IMR-90 (cell line): ENCODE data around the gene SLC2A6. TPM values are rescaled to one million over a fixed set of nuclear protein-coding genes. Genes with fewer than 3 reads are reported as not detected.

ENCODE experiments used
- ATAC-seq: fragments of 200-7000 bp; cut with Tn5 transposase; 2 replicates; pipeline ENCODE4 v1.9.1; 2020; ENCODE audit warnings: low read depth, mild to moderate bottlenecking, moderate library complexity
- Bru-seq: library from RNA; stranded (reverse); fragments of 400-500 nt; gene quantifications from one replicate; lab custom pipeline; 2021; lab: Mats Ljungman, UMichigan
- BruChase-seq, 2 experiments: library from RNA; stranded (reverse); fragments of 400-500 nt; gene quantifications; one replicate each; lab custom pipeline; 2021; lab: Mats Ljungman, UMichigan
- BruUV-seq: library from RNA; stranded (reverse); fragments of 400-500 nt; replicated peaks from 2 replicates; lab custom pipeline; 2021; lab: Mats Ljungman, UMichigan
- CTCF ChIA-PET: fragments of 300-600 bp; formaldehyde crosslinking; extraction: SDS; loops from one replicate; lab custom pipeline; 2021; ENCODE audit warnings: antibody characterized with exemption; lab: Yijun Ruan, JAX
- POLR2A ChIA-PET: fragments of 300-600 bp; sonication (Branson Sonifier 250); formaldehyde crosslinking; loops from one replicate; lab custom pipeline; 2022; ENCODE audit warnings: antibody characterized with exemption; ENCODE audit not compliant: unreplicated experiment; lab: Charles Lee
- DNase-seq: peaks from one replicate; pipeline ENCODE4 v3.0.0; 2013
- H2AFZ ChIP-seq: replicated peaks from 2 replicates; pipeline ENCODE3; 2013; ENCODE audit warnings: low read length, mild to moderate bottlenecking; ENCODE audit not compliant: poor library complexity
- H2AK5ac ChIP-seq: 2 replicates; pipeline ENCODE4 v1.6.1; 2013; ENCODE audit warnings: low read depth, low read length, inconsistent platforms
- H2AK9ac ChIP-seq: replicated peaks from 2 replicates; pipeline ENCODE3; 2013; ENCODE audit warnings: mild to moderate bottlenecking, low read depth, low read length, moderate library complexity; ENCODE audit not compliant: poor library complexity
- H2BK120ac ChIP-seq: 2 replicates; pipeline ENCODE4 v1.6.1; 2013; ENCODE audit warnings: low read depth, low read length, inconsistent platforms
- H2BK15ac ChIP-seq: 3 replicates; pipeline ENCODE4 v1.6.1; 2013; ENCODE audit warnings: low read depth, low read length, inconsistent platforms
- H2BK20ac ChIP-seq: 2 replicates; pipeline ENCODE4 v1.6.1; 2013; ENCODE audit warnings: low read depth, mild to moderate bottlenecking, inconsistent platforms, low read length, moderate library complexity
- H2BK5ac ChIP-seq: 2 replicates; pipeline ENCODE4 v1.6.1; 2013; ENCODE audit warnings: mild to moderate bottlenecking, low read depth, low read length, inconsistent platforms; ENCODE audit not compliant: poor library complexity, severe bottlenecking
- H3K14ac ChIP-seq: replicated peaks from 2 replicates; pipeline ENCODE4 v1.6.1; 2013; ENCODE audit warnings: low read depth, low read length, inconsistent platforms
- H3K18ac ChIP-seq: 2 replicates; pipeline ENCODE4 v1.6.1; 2013; ENCODE audit warnings: low read depth, low read length, control low read depth
- H3K23ac ChIP-seq: 2 replicates; pipeline ENCODE4 v1.6.1; 2013; ENCODE audit warnings: low read depth, low read length, inconsistent platforms
- H3K27ac ChIP-seq: 2 replicates; pipeline ENCODE4 v1.5.1; 2013; ENCODE audit warnings: mild to moderate bottlenecking, control low read depth, low read length; ENCODE audit not compliant: insufficient read depth
- H3K27me3 ChIP-seq: 2 replicates; pipeline ENCODE4 v1.6.1; 2013; ENCODE audit warnings: low read length; ENCODE audit not compliant: control insufficient read depth, insufficient read depth
- H3K36me3 ChIP-seq: 2 replicates; pipeline ENCODE4 v1.6.1; 2013; ENCODE audit warnings: low read length, mixed read lengths; ENCODE audit not compliant: control insufficient read depth, insufficient read depth
- H3K4ac ChIP-seq: 2 replicates; pipeline ENCODE4 v1.6.1; 2013; ENCODE audit warnings: low read depth, low read length, inconsistent platforms
- H3K4me1 ChIP-seq: 2 replicates; pipeline ENCODE4 v1.6.1; 2013; ENCODE audit warnings: low read length, mixed read lengths; ENCODE audit not compliant: control insufficient read depth, insufficient read depth
- H3K4me2 ChIP-seq: 2 replicates; pipeline ENCODE4 v1.6.1; 2013; ENCODE audit warnings: low read depth, mild to moderate bottlenecking, control low read depth, low read length, moderate library complexity
- H3K4me3 ChIP-seq: 2 replicates; pipeline ENCODE4 v1.5.1; 2013; ENCODE audit warnings: low read depth, mild to moderate bottlenecking, control low read depth, low read length, moderate library complexity; ENCODE audit not compliant: insufficient read depth
- H3K56ac ChIP-seq: 2 replicates; pipeline ENCODE4 v1.6.1; 2013; ENCODE audit warnings: low read length, inconsistent platforms; ENCODE audit not compliant: insufficient read depth; ENCODE audit errors: extremely low read depth
- H3K79me1 ChIP-seq, 2 experiments: 2 replicates each; pipeline ENCODE4 v1.6.1; 2013; ENCODE audit warnings: low read length in 2 of 2, inconsistent platforms in 1 of 2, low read depth in 1 of 2
- H3K9ac ChIP-seq: 2 replicates; pipeline ENCODE4 v1.6.1; 2013; ENCODE audit warnings: low read depth, low read length, control low read depth
- H3K9me1 ChIP-seq: 2 replicates; pipeline ENCODE4 v1.6.1; 2013; ENCODE audit warnings: low read length, inconsistent platforms; ENCODE audit not compliant: insufficient read depth
- H3K9me3 ChIP-seq: 2 replicates; pipeline ENCODE4 v1.6.1; 2013; ENCODE audit warnings: low read length; ENCODE audit not compliant: control insufficient read depth, insufficient read depth
- H4K20me1 ChIP-seq: 2 replicates; pipeline ENCODE4 v1.6.1; 2013; ENCODE audit warnings: low read length, inconsistent platforms; ENCODE audit not compliant: insufficient read depth
- H4K5ac ChIP-seq: 2 replicates; pipeline ENCODE4 v1.6.1; 2013; ENCODE audit warnings: mild to moderate bottlenecking, low read depth, low read length, control low read depth
- H4K8ac ChIP-seq, 2 experiments: 2 replicates each; pipeline ENCODE4 v1.6.1; 2013; ENCODE audit warnings: low read depth in 2 of 2, low read length in 2 of 2, control low read depth in 1 of 2, inconsistent platforms in 1 of 2
- H4K91ac ChIP-seq: 2 replicates; pipeline ENCODE4 v1.6.1; 2013; ENCODE audit warnings: low read depth, low read length, inconsistent platforms; ENCODE audit not compliant: insufficient read depth
- BHLHE40 ChIP-seq: fragments of 150-350 bp; IDR thresholded peaks from 2 replicates; pipeline ENCODE4 v1.6.1; 2016; ENCODE audit warnings: mild to moderate bottlenecking, low read depth, low read length
- MAZ ChIP-seq: IDR thresholded peaks from 2 replicates; pipeline ENCODE4 v1.6.1; 2012; ENCODE audit warnings: low read depth, mild to moderate bottlenecking, low read length, improper control_type of control experiment, moderate library complexity, borderline replicate concordance
- MXI1 ChIP-seq: IDR thresholded peaks from 2 replicates; pipeline ENCODE4 v1.6.1; 2012; ENCODE audit warnings: low read depth, mild to moderate bottlenecking, low read length, moderate library complexity, borderline replicate concordance
- NFE2L2 ChIP-seq: fragments of 150-350 bp; IDR thresholded peaks from 2 replicates; pipeline ENCODE4 v1.6.1; 2016; ENCODE audit warnings: low read depth, mild to moderate bottlenecking, low read length
- POLR2A ChIP-seq: IDR thresholded peaks from 2 replicates; pipeline ENCODE4 v1.6.1; 2012; ENCODE audit warnings: mild to moderate bottlenecking, low read depth, low read length
- SMC3 ChIP-seq: fragments of 150-350 bp; IDR thresholded peaks from 2 replicates; pipeline ENCODE4 v1.6.1; 2016; ENCODE audit warnings: low read depth, mild to moderate bottlenecking, antibody characterized with exemption, low read length, moderate library complexity
- WGBS, 2 experiments: methylation state at CpG; one replicate each; pipeline versions ENCODE4 v1.1.5 to v1.1.7; 2013; ENCODE audit warnings: missing lambda C conversion rate in 2 of 2; ENCODE audit not compliant: insufficient read length in 1 of 2; ENCODE audit errors: extremely low coverage in 2 of 2; 5-methylcytosine and 5-hydroxymethylcytosine counted together
- dilution Hi-C: fragments of 300-500 bp; cut with HindIII; formaldehyde crosslinking; loops from one replicate; pipeline ENCODE4 v1.14.3; 2018; ENCODE audit warnings: low sequenced_read_pairs; ENCODE audit not compliant: unreplicated experiment
- in situ Hi-C: fragments of 300-500 bp; cut with MboI; formaldehyde crosslinking; loops from 3 replicates; pipeline ENCODE4 v1.14.3; 2019; ENCODE audit warnings: low sequenced_read_pairs, inconsistent platforms, mixed read lengths
- intact Hi-C: fragments of 100-400 bp; cut with micrococcal nuclease; formaldehyde crosslinking; loops from 2 replicates; pipeline ENCODE4 v1.10.0; 2022
- long read RNA-seq: library from polyadenylated mRNA; unstranded; transcript quantifications from one replicate; pipeline ENCODE4 v2.0.0, GENCODE V29; 2021; ENCODE audit not compliant: unreplicated experiment
- polyA plus RNA-seq, 3 experiments: library from polyadenylated mRNA; depleted of rRNA; stranded (reverse); fragments of >200 nt; gene quantifications; 2 replicates each; pipeline ENCODE4 v1.2.3, GENCODE V29; 2012; ENCODE audit warnings: low replicate concordance in 1 of 3
- total RNA-seq: library from RNA; depleted of rRNA; stranded (reverse); fragments of >200 nt; gene quantifications from 2 replicates; pipeline ENCODE4 v1.2.3, GENCODE V29; 2012; rRNA removed

The SLC2A6 gene
- 2.9 and 3.1 TPM in 2 replicates for total RNA-seq
- polyA plus RNA-seq (2012; rRNA removed): 8.5 and 9.3 TPM in 2 replicates
- 3.0 and 11.7 TPM in 2 replicates for polyA plus RNA-seq (2012; cell fraction: cytosol; rRNA removed)
- 8.5 and 22.8 TPM in 2 replicates for polyA plus RNA-seq (2012; cell fraction: nucleus; rRNA removed; ENCODE audit: low replicate concordance)
- Bru-seq, nascent RNA: percentile 27 among the genes with signal in this experiment
- BruChase-seq, experiment 1, labeled RNA remaining after a 6-hour chase: percentile 31 among the genes with signal in this experiment
- percentile 26 among the genes with signal in this experiment for BruChase-seq, experiment 2, labeled RNA remaining after a 2-hour chase
- long read RNA-seq, transcript SLC2A6-202 (10 exons, 2,528 nt): major isoform, 8 of 13 reads
- long read RNA-seq, partial matches to known transcripts: 2 of 13 reads
- long read RNA-seq, other reads (novel, unspliced or antisense): 1 of 13 reads

GRCh38 chr9:133478851-133479711 is at the start of gene SLC2A6:
SLC2A6 (minus strand) TSS chr9:133479099; CDS start chr9:133479059, 40 bp downstream.
- in situ Hi-C loops (loop anchor here (25.0 kb wide), 1 partner anchor 442 kb away; the partner anchor contains the start of gene GTF3C5), dilution Hi-C loops (no loop called here), intact Hi-C loops (no loop called here)
- POLR2A ChIA-PET: no interaction called here
- no peaks in the 10 kb centered on the region for H3K36me3 ChIP-seq
- H2BK15ac ChIP-seq: no peak within 1 kb of the TSS
- H3K23ac ChIP-seq: peak within 1 kb of the TSS; percentile 70
- peak within 1 kb of the TSS; percentile 35; the same call in 1 of the 2 replicates for H3K4ac ChIP-seq
- BruUV-seq: no TSS peak
- H4K5ac ChIP-seq: no peak within 1 kb of the TSS
- no peaks in the 10 kb centered on the region for H4K20me1 ChIP-seq
- CTCF ChIA-PET: interaction anchor here (1.1 kb wide), 1 partner anchor 127 kb away, joined by 3 read pairs; no protein-coding TSS in a partner anchor
- DNase-seq (peak; percentile 63), ATAC-seq (peak; percentile 100)
- no peaks in the 10 kb centered on the region for H3K9me3 ChIP-seq
- H3K9ac ChIP-seq: peak within 1 kb of the TSS; percentile 36
- TF ChIP-seq MXI1 (peak; percentile 36; the same call in 1 of the 2 replicates), BHLHE40 (no peak), MAZ (no peak), SMC3 (no peak), POLR2A (no peak), NFE2L2 (no peak)
- H4K8ac ChIP-seq: peak within 1 kb of the TSS in 1 of 2 experiments; percentile 76; a peak in 2 of 4 replicates
- no peaks in the 10 kb centered on the region for H3K9me1 ChIP-seq
- H3K4me3 ChIP-seq: peak within 1 kb of the TSS; percentile 45
- H2BK20ac ChIP-seq: no peak within 1 kb of the TSS
- peak within 1 kb of the TSS; percentile 98 for H2AFZ ChIP-seq
- H3K27me3 ChIP-seq: peaks cover 2% of the 10 kb centered on the region; the same call in 1 of the 2 replicates
- no peak within 1 kb of the TSS for H4K91ac ChIP-seq
- peak within 1 kb of the TSS; percentile 90 for H2AK9ac ChIP-seq
- peaks cover 3% of the 10 kb centered on the region; the same call in 1 of the 2 replicates for H3K4me1 ChIP-seq
- H3K18ac ChIP-seq: no peak within 1 kb of the TSS
- H2BK120ac ChIP-seq: no peak within 1 kb of the TSS
- H3K79me1 ChIP-seq: peaks cover 0 to 10% of the 10 kb centered on the region in 2 experiments; a peak in 1 of 4 replicates
- no peak within 1 kb of the TSS for H3K56ac ChIP-seq
- WGBS, 2 experiments: 3% methylated on average over 49 of the region's 84 CpGs; no CpG with 5 or more reads in 1 of the 2 experiments
- H3K14ac ChIP-seq: peak within 1 kb of the TSS; percentile 66; the same call in 1 of the 2 replicates
- H2AK5ac ChIP-seq: peak within 1 kb of the TSS; percentile 28; the same call in 1 of the 2 replicates
- H2BK5ac ChIP-seq: no peak within 1 kb of the TSS
- no peak within 1 kb of the TSS; the same call in 1 of the 2 replicates for H3K27ac ChIP-seq
- peak within 1 kb of the TSS; percentile 80 for H3K4me2 ChIP-seq
